CD4-positive, CD25-positive, alpha-beta regulatory T cell (primary cell): ENCODE results near the gene UGCG. TPM values are rescaled to one million over a fixed set of nuclear protein-coding genes. Genes with fewer than 3 reads are reported as not detected.

ENCODE experiments used
- ATAC-seq, 2 donors: fragments of 150-1000 bp; cut with Tn5 transposase; one replicate each; pipeline ENCODE4 v1.10.0; 2021; ENCODE audit warnings: low read depth in 2 of 2, moderate number of reproducible peaks in 2 of 2, moderate library complexity in 1 of 2
- DNase-seq, 3 donors: peaks; one replicate each; pipeline versions ENCODE4 v3.0.0 to v3.0.0-alpha.2; 2012 to 2022; ENCODE audit warnings: mixed read lengths in 1 of 3
- H3K27ac ChIP-seq: one replicate; pipeline ENCODE4 v1.7.0; 2013; ENCODE audit warnings: mild to moderate bottlenecking, low read length; ENCODE audit not compliant: insufficient read depth, poor library complexity, severe bottlenecking
- H3K27me3 ChIP-seq: one replicate; pipeline ENCODE4 v1.7.0; 2013; ENCODE audit warnings: low read length; ENCODE audit not compliant: control insufficient read depth, insufficient read depth
- H3K36me3 ChIP-seq: one replicate; pipeline ENCODE4 v1.7.0; 2013; ENCODE audit warnings: mild to moderate bottlenecking, low read length, moderate library complexity; ENCODE audit not compliant: control insufficient read depth, insufficient read depth
- H3K4me1 ChIP-seq: 2 replicates; pipeline ENCODE4 v1.7.0; 2013; ENCODE audit warnings: mild to moderate bottlenecking, low read length; ENCODE audit not compliant: insufficient read depth, control insufficient read depth, poor library complexity, severe bottlenecking
- H3K4me3 ChIP-seq: one replicate; pipeline ENCODE4 v1.7.0; 2013; ENCODE audit warnings: low read depth, mild to moderate bottlenecking, low read length, moderate library complexity
- H3K9me3 ChIP-seq, 2 experiments: 1 replicate in 1 of 2; 2 replicates in 1 of 2; pipeline ENCODE4 v1.7.0; 2013; ENCODE audit warnings: low read length in 2 of 2, mild to moderate bottlenecking in 1 of 2, moderate library complexity in 1 of 2; ENCODE audit not compliant: control insufficient read depth in 2 of 2
- H3K27ac Mint-ChIP-seq, 3 donors: one replicate each; pipeline ENCODE4 v1.8.0; 2020 to 2022; ENCODE audit warnings: mild to moderate bottlenecking in 3 of 3, mixed read lengths in 3 of 3, moderate library complexity in 2 of 3
- H3K27me3 Mint-ChIP-seq: one replicate; pipeline ENCODE4 v1.8.0; 2022; ENCODE audit warnings: mild to moderate bottlenecking, mixed read lengths
- H3K36me3 Mint-ChIP-seq: one replicate; pipeline ENCODE4 v1.8.0; 2020; ENCODE audit warnings: mixed read lengths
- H3K4me1 Mint-ChIP-seq, 4 donors: one replicate each; pipeline ENCODE4 v1.8.0; 2020 to 2022; ENCODE audit warnings: mixed read lengths in 4 of 4, mild to moderate bottlenecking in 1 of 4
- H3K4me3 Mint-ChIP-seq, 4 donors: one replicate each; pipeline ENCODE4 v1.8.0; 2020 to 2022; ENCODE audit warnings: mild to moderate bottlenecking in 4 of 4, mixed read lengths in 4 of 4, moderate library complexity in 3 of 4
- H3K9me3 Mint-ChIP-seq, 7 donors: one replicate each; pipeline ENCODE4 v1.8.0; 2020 to 2022; ENCODE audit warnings: mixed read lengths in 7 of 7, mild to moderate bottlenecking in 3 of 7, moderate library complexity in 2 of 7
- polyA plus RNA-seq, 4 donors: library from polyadenylated mRNA; unstranded; fragments of 300-500 nt; fragmentation: Illumina TruSeq; gene quantifications; one replicate each; pipeline ENCODE4 v1.2.3, GENCODE V29; 2021
- total RNA-seq: library from RNA; stranded (reverse); gene quantifications from one replicate; pipeline ENCODE4 v1.2.3, GENCODE V29; 2022

UGCG gene
- total RNA-seq (39.6 TPM), polyA plus RNA-seq (10 to 100 TPM; 17.1 to 24.2 (median 21.3) TPM)

DNA sequence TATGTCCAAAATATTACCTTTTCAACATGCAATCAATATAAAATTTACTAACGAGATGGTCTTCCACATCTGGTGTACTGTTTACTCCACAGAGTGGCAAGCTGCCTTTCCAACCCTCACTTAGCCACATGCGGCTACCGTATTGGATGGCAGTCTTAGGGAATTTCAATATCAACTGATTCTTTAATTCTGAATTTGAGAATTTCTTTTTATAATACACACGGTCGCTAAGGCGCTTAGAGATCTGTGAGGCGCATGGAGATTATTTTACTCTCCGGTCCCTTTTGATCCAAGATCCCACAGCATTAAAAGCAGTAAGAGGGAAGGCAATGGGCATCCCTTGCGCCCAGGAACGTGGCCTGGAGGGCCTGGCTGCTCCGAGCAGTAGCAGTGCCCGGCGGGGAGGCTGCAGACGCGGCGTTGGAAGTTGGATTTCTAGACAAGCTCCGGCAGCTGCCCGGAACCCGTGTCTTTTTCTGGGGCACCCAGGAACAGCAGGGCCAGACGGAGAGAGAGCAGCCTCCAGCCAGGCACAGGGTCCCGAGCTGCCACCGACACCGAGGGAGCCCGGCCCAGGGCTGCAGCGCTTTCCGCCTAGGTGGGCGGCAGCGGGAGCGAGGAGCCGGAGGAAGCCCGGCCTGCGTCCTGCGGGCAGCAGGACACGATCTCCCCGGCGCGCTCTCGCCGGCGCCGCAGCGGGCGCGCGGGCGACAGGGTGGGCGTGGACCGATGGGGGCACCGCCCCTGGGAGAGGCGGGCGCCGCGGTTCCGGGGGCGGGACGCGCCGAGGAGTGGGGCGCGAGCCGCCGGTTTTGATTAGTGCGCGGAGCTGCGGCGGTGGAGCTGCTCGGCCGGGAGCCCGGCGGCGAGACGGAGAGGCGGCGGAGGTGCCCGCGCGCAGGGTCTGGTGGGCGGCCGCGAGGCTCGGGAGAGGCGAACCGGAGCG lies at the start of gene UGCG:
UGCG (plus strand) TSS at position 819 of the 946 bp plus-strand sequence. CDS start 402 bp downstream, outside the sequence.
- Mint-ChIP-seq H3K4me1 (peaks cover 23 to 36% (median 29%) of the 10 kb centered on the region in 4 donors), H3K9me3 (no peaks in the 10 kb centered on the region), H3K27me3 (no peaks in the 10 kb centered on the region), H3K4me3 (peak within 1 kb of the TSS in 3 of 4 donors; percentile 94 to 98 (median 97)), H3K27ac (peak within 1 kb of the TSS; percentile 88 to 98 (median 95)), H3K36me3 (no peaks in the 10 kb centered on the region)
- H3K4me3 ChIP-seq: peak within 1 kb of the TSS; percentile 97
- no peaks in the 10 kb centered on the region for H3K36me3 ChIP-seq
- peak within 1 kb of the TSS; percentile 77 for H3K27ac ChIP-seq
- H3K4me1 ChIP-seq: peaks cover 45% of the 10 kb centered on the region
- peak; percentile 79 to 91 (median 90) for DNase-seq
- ATAC-seq: peak; percentile 91 to 94
- H3K9me3 ChIP-seq: no peaks in the 10 kb centered on the region
- H3K27me3 ChIP-seq: no peaks in the 10 kb centered on the region

- H3K9me3 Mint-ChIP-seq: no peaks in the 10 kb centered on the region
- no peaks in the 10 kb centered on the region for H3K36me3 Mint-ChIP-seq
- no peak overlapping the region for H3K4me3 Mint-ChIP-seq
- no peaks in the 10 kb centered on the region for H3K4me1 ChIP-seq
- ATAC-seq (no peak), DNase-seq (no peak)
- no peaks in the 10 kb centered on the region for H3K27me3 Mint-ChIP-seq
- no peaks in the 10 kb centered on the region for H3K4me1 Mint-ChIP-seq
- no peak overlapping the region for H3K4me3 ChIP-seq
- H3K27ac Mint-ChIP-seq: no peak overlapping the region
- H3K27ac ChIP-seq: no peak overlapping the region
- no peaks in the 10 kb centered on the region for H3K36me3 ChIP-seq
- H3K9me3 ChIP-seq: no peaks in the 10 kb centered on the region
- no peaks in the 10 kb centered on the region for H3K27me3 ChIP-seq
Observed at GRCh38 chr9:111851553-111851952, 45.1 kb upstream of the UGCG start.

GRCh38 chr9:111852291-111852690 lies 44.3 kb upstream of the UGCG start:
- H3K36me3 ChIP-seq: no peaks in the 10 kb centered on the region
- Mint-ChIP-seq H3K4me3 (no peak overlapping the region), H3K27ac (no peak overlapping the region), H3K9me3 (no peaks in the 10 kb centered on the region), H3K4me1 (no peaks in the 10 kb centered on the region), H3K27me3 (no peaks in the 10 kb centered on the region), H3K36me3 (no peaks in the 10 kb centered on the region)
- H3K9me3 ChIP-seq: no peaks in the 10 kb centered on the region
- no peak overlapping the region for H3K27ac ChIP-seq
- H3K27me3 ChIP-seq: no peaks in the 10 kb centered on the region
- no peak overlapping the region for H3K4me3 ChIP-seq
- DNase-seq (no peak), ATAC-seq (no peak)
- no peaks in the 10 kb centered on the region for H3K4me1 ChIP-seq

DNA sequence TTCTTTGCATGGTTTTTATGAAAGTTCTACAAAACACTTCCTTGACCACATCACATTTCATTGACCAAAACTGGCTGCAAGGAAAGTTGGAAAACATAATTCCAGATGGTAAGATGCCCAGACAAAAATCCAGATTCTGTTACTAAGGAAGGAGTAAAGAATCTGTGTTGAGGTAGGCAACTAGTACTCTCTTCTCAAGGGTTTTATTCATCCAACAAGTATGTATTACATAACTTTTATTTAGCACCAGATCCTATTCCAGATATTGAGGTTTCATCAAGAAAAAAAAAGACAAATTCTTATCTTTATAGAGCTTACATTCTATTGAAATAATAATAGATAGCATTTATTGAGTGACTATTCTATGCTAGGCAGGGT lies 43.2 kb upstream of the UGCG start:
- H3K27ac ChIP-seq: no peak overlapping the region
- no peaks in the 10 kb centered on the region for H3K27me3 ChIP-seq
- Mint-ChIP-seq H3K36me3 (peaks cover 6% of the 10 kb centered on the region), H3K27me3 (peaks cover 4% of the 10 kb centered on the region), H3K4me1 (no peaks in the 10 kb centered on the region), H3K4me3 (no peak overlapping the region), H3K27ac (no peak overlapping the region), H3K9me3 (peaks cover 0 to 2% (median 0%) of the 10 kb centered on the region in 7 donors)
- no peak for ATAC-seq
- no peak for DNase-seq
- no peaks in the 10 kb centered on the region for H3K9me3 ChIP-seq
- no peaks in the 10 kb centered on the region for H3K4me1 ChIP-seq
- no peak overlapping the region for H3K4me3 ChIP-seq
- no peaks in the 10 kb centered on the region for H3K36me3 ChIP-seq

DNA sequence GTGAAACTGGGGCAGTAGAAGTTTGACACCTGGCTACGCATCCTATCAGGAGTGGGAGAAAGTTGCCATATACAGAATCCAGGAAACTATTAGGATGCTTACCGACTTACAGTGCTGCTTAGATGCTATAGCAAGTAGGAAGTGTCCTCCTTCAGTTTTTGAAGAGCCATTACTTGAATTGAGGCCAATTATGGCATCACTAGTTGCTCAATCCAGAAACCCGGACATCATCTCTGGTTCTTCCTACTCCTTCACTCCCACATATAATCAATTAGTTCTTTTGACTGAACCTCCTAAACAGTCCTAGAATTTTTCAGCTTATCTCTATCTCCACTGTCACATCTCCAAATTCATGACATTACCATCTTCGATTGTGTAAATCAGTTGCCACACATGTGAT lies 41.8 kb upstream of the UGCG start:
- Mint-ChIP-seq H3K4me1 (no peaks in the 10 kb centered on the region), H3K27me3 (peaks cover 4% of the 10 kb centered on the region), H3K27ac (no peak overlapping the region), H3K4me3 (no peak overlapping the region), H3K36me3 (peaks cover 6% of the 10 kb centered on the region), H3K9me3 (peaks cover 0 to 2% (median 0%) of the 10 kb centered on the region in 7 donors)
- no peak overlapping the region for H3K4me3 ChIP-seq
- no peaks in the 10 kb centered on the region for H3K4me1 ChIP-seq
- no peak for DNase-seq
- ATAC-seq: no peak
- no peaks in the 10 kb centered on the region for H3K27me3 ChIP-seq
- no peak overlapping the region for H3K27ac ChIP-seq
- H3K9me3 ChIP-seq: no peaks in the 10 kb centered on the region
- H3K36me3 ChIP-seq: no peaks in the 10 kb centered on the region

- H3K9me3 Mint-ChIP-seq: peaks cover 0 to 2% (median 0%) of the 10 kb centered on the region in 7 donors
- H3K4me1 ChIP-seq: no peaks in the 10 kb centered on the region
- no peaks in the 10 kb centered on the region for H3K36me3 ChIP-seq
- no peak overlapping the region for H3K4me3 ChIP-seq
- H3K36me3 Mint-ChIP-seq: peaks cover 6% of the 10 kb centered on the region
- no peaks in the 10 kb centered on the region for H3K4me1 Mint-ChIP-seq
- no peak for ATAC-seq
- peaks cover 8% of the 10 kb centered on the region for H3K27me3 Mint-ChIP-seq
- no peaks in the 10 kb centered on the region for H3K27me3 ChIP-seq
- no peak for DNase-seq
- no peak overlapping the region for H3K27ac Mint-ChIP-seq
- H3K27ac ChIP-seq: no peak overlapping the region
- no peak overlapping the region for H3K4me3 Mint-ChIP-seq
- no peaks in the 10 kb centered on the region for H3K9me3 ChIP-seq
Observed at GRCh38 chr9:111857555-111858211, 38.9 kb upstream of the UGCG start.

- H3K36me3 ChIP-seq: no peaks in the 10 kb centered on the region
- Mint-ChIP-seq H3K4me1 (no peaks in the 10 kb centered on the region), H3K9me3 (peaks cover 0 to 4% (median 0%) of the 10 kb centered on the region in 7 donors), H3K4me3 (no peak overlapping the region), H3K36me3 (peaks cover 6% of the 10 kb centered on the region), H3K27ac (no peak overlapping the region), H3K27me3 (peaks cover 8% of the 10 kb centered on the region)
- H3K4me3 ChIP-seq: no peak overlapping the region
- H3K27me3 ChIP-seq: no peaks in the 10 kb centered on the region
- no peak overlapping the region for H3K27ac ChIP-seq
- no peak for ATAC-seq
- H3K4me1 ChIP-seq: no peaks in the 10 kb centered on the region
- H3K9me3 ChIP-seq: peaks cover 0 to 1% of the 10 kb centered on the region in 2 experiments
- DNase-seq: no peak
Observed at GRCh38 chr9:111860443-111860842, 36.2 kb upstream of the UGCG start.
